K562 (cell line): Measurements from ENCODE around the gene CSNK2A1.

ENCODE experiments used
- JUN ChIP-seq, 2 experiments: sonication (generic) in 1 of 2; formaldehyde crosslinking in 1 of 2; IDR thresholded peaks; 2 replicates each; pipeline versions ENCODE4 v1.6.1 to v1.8.0; 2012 to 2022; ENCODE audit warnings: borderline replicate concordance in 2 of 2, mild to moderate bottlenecking in 2 of 2, improper control_type of control experiment in 1 of 2, low read depth in 1 of 2, low read length in 1 of 2, missing genetic modification reagents in 1 of 2
- MBD2 ChIP-seq: sonication (generic); IDR thresholded peaks from 2 replicates; pipeline ENCODE4 v1.6.1; 2016; ENCODE audit warnings: low read depth, borderline replicate concordance
- MYBL2 ChIP-seq, 2 experiments: fragments of 450-650 bp in 1 of 2; sonication (generic) in 1 of 2; formaldehyde crosslinking in 1 of 2; IDR thresholded peaks; 2 replicates each; pipeline versions ENCODE4 v1.6.1 to v1.8.1; 2017 to 2022; ENCODE audit warnings: borderline replicate concordance in 1 of 2, inconsistent platforms in 1 of 2, low read depth in 1 of 2, mild to moderate bottlenecking in 1 of 2, missing genetic modification reagents in 1 of 2, moderate library complexity in 1 of 2
- SMARCC2 ChIP-seq: fragments of 450-650 bp; IDR thresholded peaks from 2 replicates; pipeline ENCODE4 v1.6.1; 2017; ENCODE audit warnings: antibody characterized with exemption, moderate library complexity, mild to moderate bottlenecking, low read depth
- YY1 ChIP-seq, 3 experiments: IDR thresholded peaks; 2 replicates each; pipeline ENCODE4 v1.6.1; 2011; ENCODE audit warnings: low read length in 2 of 3, mild to moderate bottlenecking in 2 of 3, moderate library complexity in 2 of 3, borderline replicate concordance in 1 of 3, control low read depth in 1 of 3, low read depth in 1 of 3; ENCODE audit not compliant: insufficient read depth in 3 of 3, insufficient replicate concordance in 2 of 3, control insufficient read depth in 1 of 3, insufficient read length in 1 of 3; ENCODE audit errors: extremely low read depth in 1 of 3
- ZNF146 ChIP-seq: IDR thresholded peaks from one replicate; pipeline ENCODE4 v1.6.1; 2018; ENCODE audit warnings: missing compliant biosample characterization; ENCODE audit not compliant: unreplicated experiment

DNA sequence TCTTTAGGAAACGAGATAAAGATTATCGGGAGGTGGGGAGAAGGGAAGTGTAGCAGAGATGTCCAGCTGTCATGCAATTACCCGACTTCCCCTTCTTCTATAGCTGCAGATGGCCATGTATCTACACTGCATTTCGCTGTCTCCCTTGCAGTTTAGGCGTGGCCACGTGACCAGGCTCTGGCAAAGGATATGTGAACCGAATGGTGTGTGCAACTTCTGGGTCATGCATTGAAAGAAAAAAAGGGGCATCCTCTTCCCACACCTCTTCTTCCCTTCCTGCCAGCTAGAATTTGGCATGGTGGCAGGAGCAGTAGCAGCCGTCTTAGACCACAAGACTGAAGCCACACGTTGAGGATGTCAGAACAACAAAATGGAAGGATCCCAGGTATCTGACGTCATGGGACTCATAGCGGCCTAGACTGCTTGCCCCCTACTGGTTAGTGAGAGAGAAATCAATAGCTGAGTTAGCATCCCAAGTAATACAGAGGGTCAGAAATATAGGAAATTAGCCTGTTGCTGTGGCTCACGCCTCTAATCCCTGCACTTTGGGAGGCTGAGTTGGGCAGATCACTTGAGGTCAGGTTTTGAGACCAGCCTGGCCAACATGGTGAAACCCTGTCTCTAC is 33.7 kb upstream of the CSNK2A1 start:
- TF ChIP-seq MBD2 (no peak), ZNF146 (CRISPR knock-in tag) (no peak), YY1 (IDR thresholded peaks at IDR 0.05; ENCODE audit: borderline replicate concordance in 1 of 3, control insufficient read depth in 1 of 3, extremely low read depth in 1 of 3, insufficient read depth in 3 of 3, insufficient read length in 1 of 3, insufficient replicate concordance in 2 of 3, low read depth in 1 of 3, low read length in 2 of 3) (peak in 2 of 3 experiments; percentile 22 to 82), MYBL2 (IDR thresholded peaks at IDR 0.05; ENCODE audit: low read depth) (no peak), MYBL2 (CRISPR knock-in tag; IDR thresholded peaks at IDR 0.05; ENCODE audit: borderline replicate concordance) (no peak), JUN (IDR thresholded peaks at IDR 0.05; ENCODE audit: borderline replicate concordance, low read depth, low read length) (no peak), JUN (CRISPR knock-in tag; IDR thresholded peaks at IDR 0.05; ENCODE audit: borderline replicate concordance) (peak; percentile 69; the same call in 1 of the 2 replicates), SMARCC2 (no peak)
